HG03442 (cell line): Measurements from ENCODE around the gene CPNE5.

Experiments used
- ATAC-seq: cut with Tn5 transposase; IDR thresholded peaks from one replicate; pipeline ENCODE4 v1.9.1; 2021; ENCODE audit warnings: mild to moderate bottlenecking, moderate library complexity; ENCODE audit not compliant: unreplicated experiment

CPNE5 gene

GRCh38 chr6:36749829-36750489 is 89.3 kb downstream of the CPNE5 start:
- ATAC-seq, result no peak

GRCh38 chr6:36746251-36746650 is 93.0 kb downstream of the CPNE5 start:
- ATAC-seq, result no peak

GRCh38 chr6:36745836-36746235 is 93.4 kb downstream of the CPNE5 start:
- no peak for ATAC-seq

GRCh38 chr6:36745283-36745682 is 94.0 kb downstream of the CPNE5 start:
- ATAC-seq, result no peak

- ATAC-seq, result no peak
Measured at GRCh38 chr6:36744304-36744673, 95.0 kb downstream of the CPNE5 start.

GRCh38 chr6:36743538-36744303 is 95.5 kb downstream of the CPNE5 start:
- no peak for ATAC-seq

- no peak for ATAC-seq
Measured at GRCh38 chr6:36743032-36743431, 96.2 kb downstream of the CPNE5 start.

GRCh38 chr6:36742146-36742545 is 97.1 kb downstream of the CPNE5 start:
- ATAC-seq, result no peak

- no peak for ATAC-seq
Measured at GRCh38 chr6:36740818-36741179, 98.4 kb downstream of the CPNE5 start.

GRCh38 chr6:36739947-36740817 is 99.1 kb downstream of the CPNE5 start:
- no peak for ATAC-seq

- ATAC-seq, result no peak
Measured at GRCh38 chr6:36738108-36738507, 101.1 kb downstream of the CPNE5 start.

- ATAC-seq, result no peak
Measured at GRCh38 chr6:36737043-36737785, 102.0 kb downstream of the CPNE5 start.

GRCh38 chr6:36735110-36736071 is 103.9 kb downstream of the CPNE5 start:
- ATAC-seq, result no peak

- no peak for ATAC-seq
Measured at GRCh38 chr6:36734486-36735060, 104.7 kb downstream of the CPNE5 start.

- ATAC-seq, result no peak
Measured at GRCh38 chr6:36733300-36733699, 105.9 kb downstream of the CPNE5 start.

GRCh38 chr6:36731622-36732310 is 107.5 kb downstream of the CPNE5 start:
- no peak for ATAC-seq

- no peak for ATAC-seq
Measured at GRCh38 chr6:36730424-36731380, 108.5 kb downstream of the CPNE5 start.

GRCh38 chr6:36729161-36729524 is 110.1 kb downstream of the CPNE5 start:
- no peak for ATAC-seq
